Hepatocyte (in vitro differentiated cells): Measurements from ENCODE around the gene SRD5A3.

Experiments
- EZH2 ChIP-seq: fragments of 200-600 bp; sonication (generic); IDR thresholded peaks from 2 replicates; pipeline ENCODE4 v1.6.1; 2016; ENCODE audit warnings: antibody characterized with exemption, mild to moderate bottlenecking, borderline replicate concordance
- TF ChIP-seq, protein P1 (sequence below): fragments of 200-600 bp; sonication (generic); IDR thresholded peaks from 2 replicates; pipeline ENCODE4 v1.5.1; 2016; ENCODE audit warnings: antibody characterized with exemption, mild to moderate bottlenecking; ENCODE audit not compliant: poor library complexity

- TF ChIP-seq, protein P1, sequence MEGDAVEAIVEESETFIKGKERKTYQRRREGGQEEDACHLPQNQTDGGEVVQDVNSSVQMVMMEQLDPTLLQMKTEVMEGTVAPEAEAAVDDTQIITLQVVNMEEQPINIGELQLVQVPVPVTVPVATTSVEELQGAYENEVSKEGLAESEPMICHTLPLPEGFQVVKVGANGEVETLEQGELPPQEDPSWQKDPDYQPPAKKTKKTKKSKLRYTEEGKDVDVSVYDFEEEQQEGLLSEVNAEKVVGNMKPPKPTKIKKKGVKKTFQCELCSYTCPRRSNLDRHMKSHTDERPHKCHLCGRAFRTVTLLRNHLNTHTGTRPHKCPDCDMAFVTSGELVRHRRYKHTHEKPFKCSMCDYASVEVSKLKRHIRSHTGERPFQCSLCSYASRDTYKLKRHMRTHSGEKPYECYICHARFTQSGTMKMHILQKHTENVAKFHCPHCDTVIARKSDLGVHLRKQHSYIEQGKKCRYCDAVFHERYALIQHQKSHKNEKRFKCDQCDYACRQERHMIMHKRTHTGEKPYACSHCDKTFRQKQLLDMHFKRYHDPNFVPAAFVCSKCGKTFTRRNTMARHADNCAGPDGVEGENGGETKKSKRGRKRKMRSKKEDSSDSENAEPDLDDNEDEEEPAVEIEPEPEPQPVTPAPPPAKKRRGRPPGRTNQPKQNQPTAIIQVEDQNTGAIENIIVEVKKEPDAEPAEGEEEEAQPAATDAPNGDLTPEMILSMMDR = no peak
- no peak for TF ChIP-seq EZH2
Measured at GRCh38 chr4:55416176-55416575, 70.1 kb downstream of the SRD5A3 start.
